Neural progenitor cell (in vitro differentiated cells): ENCODE measurements around the gene KRTAP20-3.

Experiments
- EZH2 ChIP-seq: fragments of 200-600 bp; sonication (generic); IDR thresholded peaks from 2 replicates; pipeline ENCODE4 v1.6.1; 2017; ENCODE audit warnings: antibody characterized with exemption, mild to moderate bottlenecking, moderate library complexity
- EZH2phosphoT487 ChIP-seq: fragments of 200-600 bp; sonication (generic); IDR thresholded peaks from 2 replicates; pipeline ENCODE4 v1.6.1; 2017; ENCODE audit warnings: antibody characterized with exemption
- TF ChIP-seq, protein P1 (sequence below): fragments of 200-600 bp; sonication (generic); IDR thresholded peaks from 2 replicates; pipeline ENCODE4 v1.5.1; 2017; ENCODE audit warnings: antibody characterized with exemption, mild to moderate bottlenecking

DNA sequence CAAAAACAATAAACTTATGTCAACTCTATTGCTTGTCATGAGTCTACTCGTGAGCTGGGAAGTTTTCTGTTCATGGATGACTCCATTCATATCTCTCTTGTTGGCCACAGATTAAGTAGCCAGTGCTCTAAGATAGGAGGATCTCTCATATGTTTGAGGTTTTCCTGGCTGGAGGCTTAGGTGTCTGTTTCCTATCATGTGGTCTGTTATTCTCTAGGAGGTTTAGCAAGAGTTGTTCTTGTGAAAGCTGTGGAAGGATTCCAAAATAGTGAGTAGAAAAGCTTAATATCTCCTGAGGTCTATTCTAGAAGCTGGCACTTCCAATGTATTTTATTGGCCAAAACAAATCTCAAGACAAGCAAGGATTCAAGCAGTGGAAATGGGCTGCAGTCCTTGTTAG, 13.5 kb upstream of the KRTAP20-3 start:
- TF ChIP-seq, protein P1, sequence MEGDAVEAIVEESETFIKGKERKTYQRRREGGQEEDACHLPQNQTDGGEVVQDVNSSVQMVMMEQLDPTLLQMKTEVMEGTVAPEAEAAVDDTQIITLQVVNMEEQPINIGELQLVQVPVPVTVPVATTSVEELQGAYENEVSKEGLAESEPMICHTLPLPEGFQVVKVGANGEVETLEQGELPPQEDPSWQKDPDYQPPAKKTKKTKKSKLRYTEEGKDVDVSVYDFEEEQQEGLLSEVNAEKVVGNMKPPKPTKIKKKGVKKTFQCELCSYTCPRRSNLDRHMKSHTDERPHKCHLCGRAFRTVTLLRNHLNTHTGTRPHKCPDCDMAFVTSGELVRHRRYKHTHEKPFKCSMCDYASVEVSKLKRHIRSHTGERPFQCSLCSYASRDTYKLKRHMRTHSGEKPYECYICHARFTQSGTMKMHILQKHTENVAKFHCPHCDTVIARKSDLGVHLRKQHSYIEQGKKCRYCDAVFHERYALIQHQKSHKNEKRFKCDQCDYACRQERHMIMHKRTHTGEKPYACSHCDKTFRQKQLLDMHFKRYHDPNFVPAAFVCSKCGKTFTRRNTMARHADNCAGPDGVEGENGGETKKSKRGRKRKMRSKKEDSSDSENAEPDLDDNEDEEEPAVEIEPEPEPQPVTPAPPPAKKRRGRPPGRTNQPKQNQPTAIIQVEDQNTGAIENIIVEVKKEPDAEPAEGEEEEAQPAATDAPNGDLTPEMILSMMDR, result no peak
- TF ChIP-seq EZH2 (no peak), EZH2phosphoT487 (no peak)
